ENCODE results near the gene DOK1.

DNA sequence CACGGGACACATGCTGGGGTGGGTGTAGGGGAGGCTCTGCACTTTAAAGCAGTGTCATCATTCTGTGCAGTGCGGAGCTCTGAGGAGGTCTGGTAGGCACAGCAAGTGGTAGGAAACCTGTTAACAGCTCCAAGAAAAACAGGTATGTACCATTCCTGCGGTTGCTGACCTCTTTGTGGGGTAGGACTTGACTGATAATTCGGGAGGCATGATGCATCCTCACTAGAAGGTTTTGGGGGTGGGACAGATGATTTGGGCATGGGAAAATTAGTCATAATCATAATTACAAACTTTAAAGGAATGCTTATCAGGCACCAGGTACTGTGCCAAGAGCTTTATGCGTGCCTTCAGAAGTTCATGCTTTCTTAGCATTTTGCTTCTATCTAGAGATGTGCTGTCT is 9.7 kb downstream of the DOK1 start:
- TF ChIP-seq POLR2A (IDR thresholded peaks at IDR 0.05): no peak
- TF ChIP-seq, protein P1, sequence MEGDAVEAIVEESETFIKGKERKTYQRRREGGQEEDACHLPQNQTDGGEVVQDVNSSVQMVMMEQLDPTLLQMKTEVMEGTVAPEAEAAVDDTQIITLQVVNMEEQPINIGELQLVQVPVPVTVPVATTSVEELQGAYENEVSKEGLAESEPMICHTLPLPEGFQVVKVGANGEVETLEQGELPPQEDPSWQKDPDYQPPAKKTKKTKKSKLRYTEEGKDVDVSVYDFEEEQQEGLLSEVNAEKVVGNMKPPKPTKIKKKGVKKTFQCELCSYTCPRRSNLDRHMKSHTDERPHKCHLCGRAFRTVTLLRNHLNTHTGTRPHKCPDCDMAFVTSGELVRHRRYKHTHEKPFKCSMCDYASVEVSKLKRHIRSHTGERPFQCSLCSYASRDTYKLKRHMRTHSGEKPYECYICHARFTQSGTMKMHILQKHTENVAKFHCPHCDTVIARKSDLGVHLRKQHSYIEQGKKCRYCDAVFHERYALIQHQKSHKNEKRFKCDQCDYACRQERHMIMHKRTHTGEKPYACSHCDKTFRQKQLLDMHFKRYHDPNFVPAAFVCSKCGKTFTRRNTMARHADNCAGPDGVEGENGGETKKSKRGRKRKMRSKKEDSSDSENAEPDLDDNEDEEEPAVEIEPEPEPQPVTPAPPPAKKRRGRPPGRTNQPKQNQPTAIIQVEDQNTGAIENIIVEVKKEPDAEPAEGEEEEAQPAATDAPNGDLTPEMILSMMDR (IDR thresholded peaks at IDR 0.05): no peak

Measured in Peyer's patch (tissue), 4 donors.